DND-41 (cell line): ENCODE measurements around the gene BTBD16.

ENCODE experiments used
- CTCF ChIP-seq: IDR thresholded peaks from 2 replicates; pipeline ENCODE4 v1.5.1; 2012; ENCODE audit warnings: borderline replicate concordance, low read length, moderate library complexity, mild to moderate bottlenecking; ENCODE audit not compliant: poor library complexity, severe bottlenecking; ENCODE audit errors: extremely low read depth
- EZH2 ChIP-seq: IDR thresholded peaks from 3 replicates; pipeline ENCODE4 v1.6.1; 2012; ENCODE audit warnings: borderline replicate concordance, low read depth, mild to moderate bottlenecking, moderate library complexity, low read length, inconsistent platforms; ENCODE audit not compliant: severe bottlenecking

GRCh38 chr10:122359621-122360020 lies 88.5 kb downstream of the BTBD16 start:
- TF ChIP-seq CTCF (no peak), EZH2 (no peak)
